GM20000 (cell line): ENCODE data around the gene GRM4.
A peak's percentile ranks its signal among the peaks of the same experiment; 100 is the strongest.

Source experiments
- DNase-seq: peaks from one replicate; pipeline ENCODE4 v3.0.0; 2012; ENCODE audit warnings: low spot score
- CTCF ChIP-seq: IDR thresholded peaks from 2 replicates; pipeline ENCODE4 v1.5.1; 2012; ENCODE audit warnings: mild to moderate bottlenecking, control low read depth; ENCODE audit errors: extremely low read depth, missing control alignments

Gene GRM4

GRCh38 chr6:34029489-34030280, 116.2 kb downstream of the GRM4 start:
- TF ChIP-seq CTCF = no peak
- no peak for DNase-seq

DNA sequence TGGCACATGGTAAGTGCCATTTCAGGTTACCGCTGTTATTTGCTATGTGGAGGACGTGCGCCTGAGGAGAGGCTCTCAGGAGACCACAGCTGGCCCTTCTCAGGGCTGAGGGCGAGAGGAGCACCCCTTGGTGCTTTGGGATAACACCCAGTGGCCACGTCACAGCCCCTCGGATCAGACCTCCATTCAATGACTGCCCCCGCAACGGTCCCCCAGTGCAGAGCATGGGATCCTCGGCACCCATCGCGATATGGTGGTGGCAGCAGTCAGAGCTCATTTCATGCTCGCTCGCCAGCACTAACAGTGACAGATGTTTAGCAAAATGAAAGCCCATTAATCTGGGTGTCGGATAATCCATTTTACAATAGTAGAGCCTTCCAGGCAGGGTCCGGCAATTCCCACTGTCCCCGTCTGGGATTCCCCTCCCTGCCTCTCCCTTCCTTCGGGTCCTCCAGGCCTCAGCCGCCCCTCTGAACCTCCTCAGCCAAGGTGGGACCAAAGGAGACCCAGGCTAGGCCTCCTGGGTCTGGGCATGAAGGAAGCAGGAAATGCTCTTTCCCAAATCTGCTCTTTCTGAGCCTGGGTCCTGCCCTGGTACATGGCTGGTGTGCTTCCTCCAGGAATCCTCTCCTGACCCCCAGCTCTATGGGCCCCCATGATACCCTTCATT, 117.1 kb downstream of the GRM4 start:
- no peak for TF ChIP-seq CTCF
- no peak for DNase-seq

DNA sequence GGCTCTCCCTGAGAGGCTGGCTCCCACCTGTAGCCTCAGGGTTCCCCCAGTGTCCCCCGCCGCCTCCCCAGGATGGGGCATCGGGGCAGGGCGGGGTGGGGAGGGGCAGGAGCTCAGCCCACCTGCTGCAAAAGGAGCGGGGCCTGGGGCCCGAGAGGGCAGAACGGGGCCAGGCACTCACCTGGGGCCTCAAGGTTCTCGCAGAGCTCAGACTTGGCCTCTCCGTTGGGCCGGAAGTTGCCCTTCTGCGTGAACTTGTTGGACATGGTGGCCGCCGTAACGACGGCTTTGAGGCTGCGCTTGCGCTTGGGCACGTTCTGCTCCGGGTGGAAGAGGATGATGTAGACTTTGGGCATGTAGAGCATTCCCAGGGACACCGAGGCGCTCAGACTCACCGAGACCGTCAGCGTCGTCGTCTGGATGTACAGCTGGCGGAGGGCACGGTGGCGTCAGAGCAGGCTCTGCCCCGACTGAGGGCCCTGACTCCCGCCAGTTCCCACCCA, 117.9 kb downstream of the GRM4 start:
- no peak for TF ChIP-seq CTCF
- DNase-seq = no peak

- peak; percentile 59 for TF ChIP-seq CTCF
- DNase-seq = peak; percentile 78
Measured at GRCh38 chr6:34027445-34027936, 118.4 kb downstream of the GRM4 start.

DNA sequence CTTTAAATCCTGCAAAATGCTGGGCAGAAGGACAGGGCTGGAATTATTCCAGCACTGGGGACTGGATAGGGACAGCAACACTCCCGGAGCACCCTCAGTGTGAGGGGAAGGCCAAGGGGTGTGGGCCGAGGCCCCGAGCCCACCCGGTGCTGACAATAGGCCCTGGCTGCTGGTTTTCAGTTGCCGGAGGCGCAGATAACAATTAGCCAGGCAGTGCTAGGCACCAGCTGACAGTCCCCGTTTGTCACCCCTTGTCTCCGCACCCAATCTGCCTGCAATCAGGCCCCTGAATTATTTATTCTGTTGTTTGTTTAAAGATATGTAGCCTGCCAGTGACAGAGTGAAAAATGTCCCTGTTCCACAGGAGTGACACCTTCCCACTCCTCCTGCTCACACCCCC, 120.0 kb downstream of the GRM4 start:
- no peak for TF ChIP-seq CTCF
- DNase-seq = no peak

DNA sequence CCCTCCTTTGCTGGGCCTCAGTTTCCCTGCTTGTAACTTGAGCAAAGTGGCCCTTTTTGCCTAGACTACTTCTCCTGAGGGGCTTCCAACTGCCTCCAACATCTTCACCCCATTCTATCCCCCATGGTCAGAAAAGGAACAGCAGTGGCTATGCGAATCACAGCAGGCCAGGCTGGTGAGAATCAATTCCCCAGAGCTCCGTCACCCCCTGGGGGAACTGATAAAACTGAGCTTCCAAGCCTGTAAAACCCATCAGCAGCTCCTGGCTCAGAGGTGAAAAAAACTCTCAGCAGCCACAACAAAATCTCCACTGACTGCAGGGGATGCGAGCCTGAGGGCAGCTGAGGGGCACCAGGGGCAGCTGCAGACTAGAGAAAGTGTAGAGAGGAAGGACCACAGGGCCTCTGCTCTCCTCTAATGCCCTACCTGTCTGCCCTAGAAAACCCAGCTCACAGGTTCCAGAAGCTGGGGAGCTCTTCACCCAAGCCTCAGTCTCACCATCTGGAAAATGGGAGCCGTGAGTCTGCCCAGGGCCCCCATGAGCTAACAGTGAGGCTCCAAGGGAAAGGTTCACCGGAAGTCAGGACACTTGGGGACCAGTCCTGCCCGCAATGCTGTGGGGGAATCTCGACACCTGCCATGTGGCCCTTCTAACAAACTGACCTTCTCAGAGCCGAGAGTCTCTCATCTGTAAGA, 120.6 kb downstream of the GRM4 start:
- no peak for TF ChIP-seq CTCF
- DNase-seq = no peak

DNA sequence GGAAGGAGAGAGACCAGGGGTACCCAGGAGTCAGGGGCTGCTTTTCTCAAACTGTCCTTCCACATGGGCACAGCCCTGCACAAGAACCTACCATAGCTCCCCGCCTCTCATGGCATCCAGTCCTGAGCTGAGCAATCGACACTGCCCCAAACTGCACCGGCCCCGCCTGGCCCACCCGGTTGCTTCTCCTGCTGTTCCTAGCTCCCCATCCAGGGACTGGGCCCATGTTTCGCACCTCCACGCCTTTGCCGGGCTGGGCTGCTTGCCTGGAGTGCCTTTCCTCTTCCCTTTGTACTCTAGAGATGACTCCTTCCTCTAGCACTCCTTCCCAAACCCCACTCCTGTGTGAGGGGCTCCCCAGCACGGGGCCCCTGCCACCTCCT, 123.0 kb downstream of the GRM4 start:
- no peak for DNase-seq
- TF ChIP-seq CTCF = no peak
